Activated CD8-positive, alpha-beta T cell treated with anti-CD3 and anti-CD28 coated beads for 36 hours (primary cell): ENCODE results near the gene EPHB6. TPM values are rescaled to one million over a fixed set of nuclear protein-coding genes. Genes with fewer than 3 reads are reported as not detected.

Source experiments
- ATAC-seq: fragments of 200-7000 bp; cut with Tn5 transposase; one replicate; pipeline ENCODE4 v1.10.0; 2021; ENCODE audit warnings: mild to moderate bottlenecking, moderate library complexity
- CTCF ChIA-PET: fragments of 350-600 bp; sonication (Branson Sonifier 250); formaldehyde crosslinking; loops from one replicate; lab custom pipeline; 2021; ENCODE audit warnings: antibody characterized with exemption; lab: Charles Lee
- POLR2A ChIA-PET: fragments of 350-600 bp; sonication (Branson Sonifier 250); formaldehyde crosslinking; loops from one replicate; lab custom pipeline; 2021; ENCODE audit warnings: antibody characterized with exemption; lab: Charles Lee
- DNase-seq: peaks from one replicate; pipeline ENCODE4 v3.0.0-alpha.2; 2020
- H3K27ac Mint-ChIP-seq: one replicate; pipeline ENCODE4 v1.8.0; 2021; ENCODE audit warnings: mild to moderate bottlenecking, mixed read lengths
- H3K27me3 Mint-ChIP-seq: one replicate; pipeline ENCODE4 v1.8.0; 2021; ENCODE audit warnings: mixed read lengths
- H3K36me3 Mint-ChIP-seq: one replicate; pipeline ENCODE4 v1.8.0; 2021; ENCODE audit warnings: low read depth, mixed read lengths
- H3K4me1 Mint-ChIP-seq: one replicate; pipeline ENCODE4 v1.8.0; 2021; ENCODE audit warnings: low read depth, mixed read lengths
- H3K4me3 Mint-ChIP-seq: one replicate; pipeline ENCODE4 v1.8.0; 2021; ENCODE audit warnings: mild to moderate bottlenecking, moderate library complexity, mixed read lengths
- H3K9me3 Mint-ChIP-seq: one replicate; pipeline ENCODE4 v1.8.0; 2021; ENCODE audit warnings: mixed read lengths
- CTCF ChIP-seq: fragments of 200-600 bp; IDR thresholded peaks from one replicate; pipeline ENCODE4 v1.8.0; 2022; ENCODE audit warnings: antibody characterized with exemption, mild to moderate bottlenecking
- intact Hi-C: fragments of 100-400 bp; cut with micrococcal nuclease; formaldehyde crosslinking; loops from one replicate; pipeline ENCODE4 v1.10.0; 2022
- total RNA-seq, 2 experiments: library from RNA; stranded (reverse); gene quantifications; one replicate each; pipeline ENCODE4 v1.2.3, GENCODE V29; 2021

The EPHB6 gene
- total RNA-seq, 2 experiments from 2014 or later = 3.5 to 5.5 TPM

GRCh38 chr7:142916508-142916907 is 61.6 kb downstream of the EPHB6 start:
- intact Hi-C loops = no loop called here

DNA sequence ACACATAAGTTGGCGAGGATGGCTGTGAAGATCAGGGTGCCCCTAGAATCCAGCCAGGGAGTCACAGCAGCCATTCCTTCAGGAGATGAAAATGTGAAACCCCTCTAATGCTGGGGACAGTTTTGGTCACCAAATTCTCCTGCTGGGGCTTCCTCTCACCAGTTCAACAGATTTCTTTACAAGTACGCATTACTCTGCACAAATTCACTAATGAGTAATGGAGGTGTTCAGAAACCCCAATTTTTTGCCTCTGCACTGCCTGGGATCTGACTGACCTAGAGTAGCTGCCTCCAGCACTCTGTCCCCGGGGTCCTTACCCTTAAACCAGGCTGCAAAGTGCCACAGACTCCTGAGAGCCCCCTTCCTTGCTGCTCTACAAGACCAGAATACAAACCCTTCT is 62.6 kb downstream of the EPHB6 start:
- no peak for TF ChIP-seq CTCF
- H3K9me3 Mint-ChIP-seq = no peaks in the 10 kb centered on the region

More at GRCh38 chr7:142916508-142916907, 61.6 kb downstream of the EPHB6 start:
- Mint-ChIP-seq H3K9me3 (no peaks in the 10 kb centered on the region), H3K4me3 (no peak overlapping the region), H3K36me3 (no peaks in the 10 kb centered on the region), H3K27ac (no peak overlapping the region), H3K27me3 (peaks cover 3% of the 10 kb centered on the region), H3K4me1 (no peaks in the 10 kb centered on the region)
- POLR2A ChIA-PET = interaction anchor here (0.7 kb wide), 1 partner anchor 67 kb away, joined by 3 read pairs; no protein-coding TSS in a partner anchor
- no peak for TF ChIP-seq CTCF
- CTCF ChIA-PET = interaction anchor here (1.1 kb wide), 1 partner anchor 8 kb away, joined by 4 read pairs; no protein-coding TSS in a partner anchor
- ATAC-seq = no peak
- no peak for DNase-seq

GRCh38 chr7:142918901-142919300 is 64.0 kb downstream of the EPHB6 start:
- Mint-ChIP-seq H3K36me3 (no peaks in the 10 kb centered on the region), H3K27ac (no peak overlapping the region), H3K9me3 (no peaks in the 10 kb centered on the region), H3K4me1 (no peaks in the 10 kb centered on the region), H3K4me3 (no peak overlapping the region), H3K27me3 (peaks cover 2% of the 10 kb centered on the region)
- DNase-seq (no peak), ATAC-seq (no peak)
- ChIA-PET CTCF (interaction anchor here (0.7 kb wide), 1 partner anchor 296 kb away, joined by 3 read pairs; no protein-coding TSS in a partner anchor), POLR2A (no interaction called here)
- intact Hi-C loops = no loop called here
- TF ChIP-seq CTCF = no peak

More for the DNA sequence above, 62.6 kb downstream of the EPHB6 start:
- intact Hi-C loops = no loop called here
- H3K27ac Mint-ChIP-seq = no peak overlapping the region
- ATAC-seq = no peak
- ChIA-PET POLR2A (no interaction called here), CTCF (no interaction called here)
- no peaks in the 10 kb centered on the region for H3K36me3 Mint-ChIP-seq
- H3K4me1 Mint-ChIP-seq = no peaks in the 10 kb centered on the region
- no peak for DNase-seq
- H3K4me3 Mint-ChIP-seq = no peak overlapping the region
- H3K27me3 Mint-ChIP-seq = peaks cover 2% of the 10 kb centered on the region

DNA sequence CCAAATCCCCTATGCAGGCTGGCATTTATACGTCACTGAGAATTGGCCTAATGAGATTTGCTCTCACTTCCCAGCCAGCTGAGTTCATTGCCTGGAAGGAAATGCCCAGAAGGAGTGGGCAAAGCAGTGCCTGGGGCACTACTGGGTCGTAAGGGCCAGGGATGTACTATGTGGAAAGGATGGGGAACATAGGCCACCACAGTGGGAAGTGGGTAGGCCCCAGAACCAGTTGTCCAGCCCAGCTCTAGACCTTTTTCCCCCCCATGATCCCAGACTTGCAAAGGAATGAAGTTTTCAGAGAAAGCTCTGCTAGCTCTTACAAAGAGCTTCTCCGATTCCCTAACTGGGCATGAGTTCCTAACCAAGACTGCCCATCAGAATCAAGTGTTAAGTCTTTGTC is 64.8 kb downstream of the EPHB6 start:
- no peak for TF ChIP-seq CTCF
- peaks cover 2% of the 10 kb centered on the region for H3K27me3 Mint-ChIP-seq
- POLR2A ChIA-PET = no interaction called here

More for the DNA sequence above, 64.8 kb downstream of the EPHB6 start:
- ATAC-seq (no peak), DNase-seq (no peak)
- H3K27ac Mint-ChIP-seq = no peak overlapping the region
- no peaks in the 10 kb centered on the region for H3K36me3 Mint-ChIP-seq
- intact Hi-C loops = no loop called here
- no peak overlapping the region for H3K4me3 Mint-ChIP-seq
- H3K9me3 Mint-ChIP-seq = no peaks in the 10 kb centered on the region
- no peaks in the 10 kb centered on the region for H3K4me1 Mint-ChIP-seq
- CTCF ChIA-PET = no interaction called here

Other genes with a start within 250 kb of the EPHB6 start
- gene PRSS1, start 105.6 kb upstream of the EPHB6 start, total RNA-seq = not detected
- not detected for gene PRSS2, start 84.1 kb upstream of the EPHB6 start, total RNA-seq
- gene TRPV6, start 30.7 kb downstream of the EPHB6 start, total RNA-seq = not detected
- not detected for gene TRPV5, start 78.7 kb downstream of the EPHB6 start, total RNA-seq
- gene LLCFC1, start 84.4 kb downstream of the EPHB6 start, total RNA-seq = not detected
- gene KEL, start 107.3 kb downstream of the EPHB6 start, total RNA-seq = under 1 TPM; 0.45 to 0.49 TPM
- gene OR9A2, start 172.1 kb downstream of the EPHB6 start, total RNA-seq = not detected
- not detected for gene OR6V1, start 197.3 kb downstream of the EPHB6 start, total RNA-seq